COLO668 (cell line): Measurements from ENCODE around the gene CLIP2.
"Not testable (repeated sequence)": the region's sequence is repeated elsewhere in the genome, so short reads cannot be mapped to it uniquely, and the experiment has no call there.

Source experiments
- DNase-seq: peaks from one replicate; lab custom pipeline; 2025; ENCODE audit not compliant: unreplicated experiment; lab: John Stamatoyannopoulos, UW

The CLIP2 gene

DNA sequence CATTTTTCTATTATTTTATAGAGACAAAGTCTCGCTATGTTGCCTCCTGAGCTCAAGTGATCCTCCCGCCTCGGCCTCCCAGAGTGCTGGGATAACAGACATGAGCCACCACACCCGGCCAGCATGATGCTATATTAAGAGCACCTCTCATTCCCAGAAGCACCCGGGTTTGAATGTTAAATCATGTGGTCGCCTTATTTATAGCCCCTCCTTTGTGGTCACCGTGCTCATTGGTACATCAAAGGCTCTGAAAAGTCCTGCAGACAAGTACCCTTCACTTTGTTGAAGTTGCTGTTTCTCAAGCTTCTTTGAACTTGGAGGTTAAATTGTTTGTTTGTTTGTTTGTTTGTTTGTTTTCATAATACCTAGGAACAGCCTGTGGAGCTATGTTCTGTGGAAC, 40.0 kb downstream of the CLIP2 start:
- DNase-seq: no peak

DNA sequence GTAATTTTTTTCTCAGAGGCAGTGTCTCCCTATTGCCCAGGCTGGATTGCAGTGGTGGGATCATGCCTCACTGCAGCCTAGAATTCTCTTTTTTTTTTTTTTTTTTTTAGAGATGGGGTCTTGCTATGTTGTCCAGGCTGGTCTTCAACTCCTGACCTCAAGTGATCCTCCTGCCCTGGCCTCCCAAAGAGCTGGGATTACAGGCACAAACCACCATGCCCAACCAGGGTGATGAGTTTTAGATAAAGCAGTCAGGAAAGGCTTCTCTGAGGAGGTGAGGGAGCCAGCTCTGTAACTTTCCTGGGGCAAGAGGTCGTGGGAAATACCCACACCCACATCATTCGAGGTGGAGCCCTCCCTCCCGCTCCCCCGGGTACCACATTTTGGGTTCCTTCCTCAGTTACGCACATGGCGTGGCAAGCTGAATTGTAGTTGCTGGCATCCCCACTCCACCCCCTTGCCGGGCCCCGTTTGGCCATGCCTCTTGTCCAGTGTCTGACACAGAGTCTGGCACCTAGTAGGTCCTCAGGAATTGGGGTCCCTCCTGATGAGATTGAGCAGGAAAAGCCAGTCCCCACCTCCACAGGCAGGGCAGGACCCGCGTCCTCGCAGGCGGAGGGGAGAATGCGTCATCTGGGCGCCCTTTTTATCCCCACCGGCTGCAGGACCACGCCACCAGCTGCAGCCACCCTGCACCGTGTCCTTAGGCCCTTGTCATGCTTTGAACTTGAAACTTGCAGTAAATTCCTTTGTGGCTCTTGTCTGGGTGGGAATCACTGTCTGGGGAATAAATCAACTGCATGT, 43.4 kb downstream of the CLIP2 start:
- no peak for DNase-seq

DNA sequence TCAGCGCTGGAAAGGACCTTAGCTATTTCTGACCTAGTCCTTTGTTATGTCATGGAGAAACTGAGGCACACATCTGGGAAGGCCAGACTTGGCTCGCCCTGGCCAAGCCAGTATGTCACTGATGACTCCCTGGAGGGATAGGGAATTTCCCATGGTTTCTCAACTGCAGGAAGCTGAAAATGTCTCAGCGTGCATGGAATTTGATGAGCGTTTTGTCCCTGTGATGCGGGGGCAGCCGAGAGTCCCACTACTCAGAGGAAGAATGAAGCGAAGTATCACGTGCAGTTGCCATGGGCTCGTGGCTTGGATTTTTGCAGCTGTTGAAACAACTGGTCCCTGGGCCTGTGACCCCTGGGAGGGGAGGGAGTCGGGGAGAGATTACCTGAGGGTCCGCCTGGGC, 44.8 kb downstream of the CLIP2 start:
- no peak for DNase-seq

DNA sequence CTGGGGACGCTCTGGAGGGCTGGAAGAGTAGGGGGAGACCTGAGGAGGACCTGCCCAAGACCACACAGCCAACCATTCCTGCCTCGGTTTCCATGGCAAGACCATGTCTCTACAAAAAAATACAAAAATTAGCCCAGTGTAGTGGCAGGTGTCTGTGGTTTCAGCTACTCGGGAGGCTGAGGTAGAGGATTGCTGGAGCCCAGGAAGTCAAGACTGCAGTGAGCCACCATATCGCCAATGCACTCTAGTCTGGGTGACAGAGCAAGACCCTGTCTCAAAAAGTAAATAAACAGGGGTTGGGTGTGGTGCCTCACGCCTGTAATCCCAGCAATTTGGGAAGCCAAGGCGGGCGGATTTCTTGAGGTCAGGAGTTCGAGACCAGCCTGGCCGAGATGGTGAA, 48.7 kb downstream of the CLIP2 start:
- no peak for DNase-seq

DNA sequence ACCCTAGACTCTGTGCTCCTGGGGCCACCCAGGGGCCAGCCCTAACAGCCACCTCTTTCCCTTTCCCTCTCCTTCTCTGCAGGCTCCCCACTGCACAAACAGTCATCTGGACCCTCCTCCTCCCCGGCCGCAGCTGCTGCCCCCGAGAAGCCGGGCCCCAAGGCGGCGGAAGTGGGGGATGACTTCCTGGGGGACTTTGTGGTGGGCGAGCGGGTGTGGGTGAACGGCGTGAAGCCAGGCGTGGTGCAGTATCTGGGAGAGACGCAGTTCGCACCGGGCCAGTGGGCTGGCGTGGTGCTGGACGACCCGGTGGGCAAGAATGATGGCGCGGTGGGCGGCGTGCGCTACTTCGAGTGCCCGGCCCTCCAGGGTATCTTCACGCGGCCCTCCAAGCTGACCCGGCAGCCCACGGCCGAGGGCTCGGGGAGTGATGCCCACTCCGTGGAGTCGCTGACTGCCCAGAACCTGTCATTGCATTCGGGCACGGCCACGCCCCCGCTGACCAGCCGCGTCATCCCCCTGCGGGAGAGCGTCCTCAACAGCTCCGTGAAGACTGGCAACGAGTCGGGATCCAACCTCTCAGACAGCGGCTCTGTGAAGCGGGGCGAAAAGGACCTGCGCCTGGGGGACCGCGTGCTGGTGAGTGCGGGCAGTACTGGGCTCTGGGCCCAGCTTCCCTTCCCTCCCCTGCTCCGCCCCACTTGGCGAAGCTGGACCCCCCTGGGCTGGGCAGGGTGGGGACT, 49.3 kb downstream of the CLIP2 start:
- no peak for DNase-seq

DNA sequence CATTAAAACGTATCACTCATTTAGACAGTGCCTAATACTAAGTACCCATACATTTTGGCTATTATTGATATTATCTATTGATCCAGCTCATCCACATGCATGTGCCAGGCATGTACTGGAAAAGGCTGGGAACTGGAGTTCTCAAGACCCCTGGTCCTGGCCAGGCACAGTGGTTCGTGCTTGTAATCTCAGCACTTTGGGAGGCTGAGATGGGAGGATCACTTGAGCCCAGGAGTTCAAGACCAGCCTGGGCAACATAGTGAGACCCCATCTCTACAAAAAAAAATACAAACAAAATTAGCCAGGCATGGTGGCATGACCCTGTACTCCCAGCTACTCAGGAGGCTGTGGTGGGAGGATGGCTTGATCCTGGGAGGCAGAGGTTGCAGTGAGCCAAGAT, 50.4 kb downstream of the CLIP2 start:
- DNase-seq: not testable (repeated sequence)

DNA sequence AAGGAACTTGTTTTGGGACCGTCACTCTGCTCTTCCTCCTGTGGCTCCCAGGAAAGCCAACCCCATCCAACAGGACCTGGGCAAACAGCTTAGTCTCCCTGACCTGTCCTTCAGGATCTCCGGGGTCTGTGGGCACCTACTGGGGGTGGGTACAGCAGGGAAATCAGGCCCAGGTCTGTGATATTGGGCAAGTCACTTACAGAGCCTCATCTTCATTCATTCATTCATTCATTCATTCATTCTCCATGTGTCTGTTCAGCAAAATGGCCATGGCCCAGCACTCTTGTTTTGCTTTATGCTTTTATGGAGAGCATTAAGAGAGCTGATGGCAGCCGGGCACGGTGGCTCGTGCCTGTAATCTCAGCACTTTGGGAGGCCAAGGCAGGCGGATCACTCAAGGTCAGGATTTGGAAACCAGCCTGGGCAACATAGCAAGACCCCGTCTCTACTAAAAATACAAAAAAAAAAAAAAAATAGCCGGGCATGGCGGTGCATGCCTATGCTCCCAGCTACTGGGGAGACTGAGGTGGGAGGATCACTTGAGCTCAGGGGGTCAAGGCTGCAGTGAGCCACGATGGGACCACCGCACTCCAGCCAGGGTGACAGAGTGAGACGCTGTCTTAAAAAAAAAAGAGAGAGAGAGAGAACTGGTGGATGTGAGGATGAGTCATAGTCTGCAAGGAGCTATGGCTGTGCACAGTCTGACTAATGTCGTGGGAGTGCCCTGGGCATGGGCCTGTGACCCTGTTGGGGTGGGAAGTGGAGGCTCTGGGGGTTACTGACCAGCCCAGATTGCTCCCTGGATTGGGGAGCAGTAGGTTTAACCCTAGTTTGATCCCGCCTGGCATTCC, 54.3 kb downstream of the CLIP2 start:
- no peak for DNase-seq

DNA sequence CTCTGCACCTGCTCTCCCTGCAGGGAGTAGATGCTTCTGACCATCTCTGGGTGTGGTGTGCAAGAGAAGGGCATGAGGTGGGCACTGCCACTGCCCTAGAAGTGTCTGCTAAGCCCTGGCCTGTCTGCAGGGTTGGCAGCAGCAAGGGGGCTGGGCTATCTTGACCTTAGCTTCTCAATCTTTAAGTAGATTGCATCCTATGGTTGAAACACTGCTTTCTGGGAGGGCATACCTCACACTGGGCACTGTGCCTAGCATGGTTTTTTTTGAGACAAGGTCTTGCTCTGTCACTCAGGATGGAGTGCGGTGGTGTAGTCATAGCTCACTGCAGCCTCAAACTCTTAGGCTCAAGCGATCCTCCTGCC, 54.9 kb downstream of the CLIP2 start:
- no peak for DNase-seq

DNA sequence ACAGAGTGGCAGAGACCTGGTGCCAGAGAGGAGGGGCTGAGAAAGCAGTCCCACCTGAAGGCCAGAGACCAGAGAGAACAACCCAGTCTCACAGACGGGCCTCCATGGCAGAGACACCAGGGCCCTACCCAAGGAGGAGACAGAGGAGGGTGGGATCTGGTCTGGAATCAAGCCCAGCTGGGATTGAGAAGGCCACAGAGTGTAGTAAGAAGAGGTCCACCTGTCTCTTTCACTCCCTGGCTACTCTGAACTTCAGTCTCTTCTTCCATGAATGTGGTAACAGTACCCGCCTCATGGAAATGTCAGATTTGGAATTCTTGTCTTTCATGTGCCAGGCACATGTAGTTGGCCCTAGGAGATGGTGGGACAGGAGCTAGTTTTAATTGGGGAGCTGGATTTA, 55.6 kb downstream of the CLIP2 start:
- no peak for DNase-seq

DNA sequence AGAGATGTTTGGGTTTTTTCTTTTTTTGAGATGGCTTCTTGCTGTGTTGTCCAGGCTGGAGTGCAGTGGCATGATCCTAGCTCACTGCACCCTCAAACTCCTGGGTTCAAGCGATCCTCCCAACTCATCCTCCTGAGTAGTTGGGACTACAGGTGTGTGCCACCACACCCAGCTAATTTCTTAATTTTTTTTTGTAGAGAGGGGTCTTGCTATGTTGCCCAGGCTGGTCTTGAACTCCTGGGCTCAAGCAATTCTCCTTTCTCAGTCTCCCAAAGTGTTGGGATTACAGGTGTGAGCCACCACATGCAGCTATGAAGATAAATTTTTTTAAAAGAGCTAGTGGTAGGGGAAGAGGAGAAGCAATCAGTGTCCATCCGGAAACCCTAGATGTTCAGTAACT, 56.8 kb downstream of the CLIP2 start:
- DNase-seq: no peak

DNA sequence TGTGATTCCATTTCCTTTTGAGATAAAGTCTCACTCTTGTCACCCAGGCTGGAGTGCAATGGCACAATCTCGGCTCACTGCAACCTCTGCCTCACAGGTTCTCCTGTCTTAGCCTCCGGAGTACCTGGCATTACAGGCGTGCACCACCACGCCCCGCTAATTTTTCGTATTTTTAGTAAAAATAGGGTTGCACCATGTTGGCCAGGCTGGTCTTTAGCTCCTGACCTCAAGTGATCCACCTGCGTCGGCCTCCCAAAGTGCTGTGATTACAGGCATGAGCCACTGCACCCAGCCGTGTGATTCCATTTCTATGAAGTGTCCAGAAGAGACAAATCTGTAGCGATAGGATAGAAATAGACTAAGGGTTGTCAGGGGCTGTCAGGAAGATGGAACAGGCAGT, 60.4 kb downstream of the CLIP2 start:
- DNase-seq: no peak

DNA sequence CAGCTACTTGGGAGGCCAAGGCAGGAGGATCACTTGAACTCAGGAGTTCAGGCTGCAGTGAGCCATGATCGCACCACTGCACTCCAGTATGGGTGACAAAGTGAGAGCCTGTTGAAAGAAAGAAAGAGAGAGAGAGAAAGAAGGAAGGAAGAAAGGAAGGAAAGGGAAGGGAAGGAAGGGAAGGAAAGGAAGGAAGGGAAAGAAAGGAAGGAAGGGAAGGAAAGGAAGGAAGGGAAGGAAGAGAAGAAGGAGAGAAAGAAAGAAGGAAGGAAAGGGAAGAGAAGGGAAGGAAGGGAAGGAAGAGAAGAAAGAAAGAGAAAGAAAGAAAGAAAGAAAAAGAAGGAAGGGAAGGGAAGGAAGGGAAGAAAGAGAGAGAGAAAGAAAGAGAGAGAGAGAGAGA, 61.5 kb downstream of the CLIP2 start:
- no peak for DNase-seq

DNA sequence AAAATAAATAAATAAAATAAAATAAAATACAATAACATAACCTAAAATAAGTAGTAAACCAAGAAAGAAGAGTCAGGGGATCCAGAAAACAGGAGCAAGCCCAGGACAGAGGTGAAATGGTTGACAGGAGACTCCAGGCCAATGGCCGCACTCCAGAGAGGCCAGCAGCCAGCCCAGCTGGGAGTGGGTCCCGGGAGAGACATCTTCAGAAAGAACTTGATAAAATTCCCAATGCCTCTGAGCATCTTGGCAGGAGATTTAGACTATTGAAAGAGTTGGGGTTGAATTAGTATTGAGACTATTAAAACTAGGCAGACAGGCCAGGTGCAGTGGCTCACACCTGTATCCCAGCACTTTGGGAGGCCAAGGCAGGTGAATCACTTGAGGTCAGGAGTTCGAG, 62.6 kb downstream of the CLIP2 start:
- DNase-seq: no peak

DNA sequence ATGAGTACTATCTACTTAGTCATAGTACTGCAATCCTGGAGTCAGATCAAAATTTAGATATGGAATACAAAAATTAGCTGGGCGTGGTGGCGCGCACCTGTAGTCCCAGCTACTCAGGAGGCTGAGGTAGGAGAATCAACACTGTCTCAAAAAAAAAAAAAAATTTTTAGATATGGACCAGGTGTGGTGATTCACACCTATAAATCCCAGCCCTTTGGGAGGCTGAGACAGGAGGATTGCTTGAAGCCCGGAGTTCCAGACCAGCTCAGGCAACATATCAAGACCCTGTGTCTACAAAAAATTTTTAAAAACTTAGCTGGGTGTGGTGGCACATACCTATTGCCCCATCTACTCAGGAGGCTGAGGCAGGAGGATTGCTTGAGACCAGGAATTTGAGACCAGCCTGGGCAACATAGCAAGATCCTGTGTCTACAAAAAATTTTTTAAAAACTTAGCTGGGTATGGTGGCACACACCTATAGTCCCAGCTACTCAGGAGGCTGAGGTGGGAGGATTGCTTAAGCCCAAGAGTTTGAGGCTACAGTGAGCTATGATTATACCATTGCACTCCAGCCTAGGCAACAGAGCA, 63.4 kb downstream of the CLIP2 start:
- not testable (repeated sequence) for DNase-seq

DNA sequence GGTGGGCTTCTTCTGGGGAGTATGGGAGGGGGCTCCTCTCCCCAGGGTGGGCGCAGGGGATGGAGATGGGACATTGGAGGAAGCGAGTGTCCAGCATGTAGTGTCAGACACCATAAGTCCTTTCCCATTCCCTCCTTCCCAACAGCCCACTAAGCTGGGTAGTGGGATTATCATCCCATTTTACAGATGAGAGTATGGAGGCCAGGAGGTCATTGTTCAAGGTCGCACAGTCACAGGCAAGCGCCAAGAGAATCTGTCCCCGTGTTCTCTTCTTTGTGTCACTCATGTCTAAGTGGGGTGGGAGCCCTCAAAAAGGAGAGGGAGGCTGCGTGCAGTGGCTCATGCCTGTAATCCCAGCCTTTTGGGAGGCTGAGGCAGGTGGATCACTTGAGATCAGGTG, 64.8 kb downstream of the CLIP2 start:
- DNase-seq: no peak

DNA sequence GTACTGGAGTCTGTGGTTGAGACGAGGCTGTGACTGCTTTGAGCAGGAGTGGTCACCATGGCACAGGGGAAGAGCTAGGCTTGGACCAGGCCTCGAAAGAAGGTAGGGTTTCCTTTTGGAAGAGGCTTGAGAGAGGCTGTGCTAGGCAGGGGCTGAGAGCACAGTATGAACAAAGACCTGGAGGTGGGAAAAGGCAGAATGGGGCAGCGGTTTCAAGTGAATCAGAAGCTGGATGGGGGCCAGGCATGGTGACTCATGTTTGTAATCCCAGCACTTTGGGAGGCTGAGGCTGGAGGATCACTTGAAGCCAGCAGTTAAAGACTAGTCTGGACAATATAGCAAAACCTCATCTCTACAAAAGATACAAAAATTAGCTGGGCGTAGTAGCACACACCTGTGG, 65.9 kb downstream of the CLIP2 start:
- DNase-seq: peak; percentile 3

DNA sequence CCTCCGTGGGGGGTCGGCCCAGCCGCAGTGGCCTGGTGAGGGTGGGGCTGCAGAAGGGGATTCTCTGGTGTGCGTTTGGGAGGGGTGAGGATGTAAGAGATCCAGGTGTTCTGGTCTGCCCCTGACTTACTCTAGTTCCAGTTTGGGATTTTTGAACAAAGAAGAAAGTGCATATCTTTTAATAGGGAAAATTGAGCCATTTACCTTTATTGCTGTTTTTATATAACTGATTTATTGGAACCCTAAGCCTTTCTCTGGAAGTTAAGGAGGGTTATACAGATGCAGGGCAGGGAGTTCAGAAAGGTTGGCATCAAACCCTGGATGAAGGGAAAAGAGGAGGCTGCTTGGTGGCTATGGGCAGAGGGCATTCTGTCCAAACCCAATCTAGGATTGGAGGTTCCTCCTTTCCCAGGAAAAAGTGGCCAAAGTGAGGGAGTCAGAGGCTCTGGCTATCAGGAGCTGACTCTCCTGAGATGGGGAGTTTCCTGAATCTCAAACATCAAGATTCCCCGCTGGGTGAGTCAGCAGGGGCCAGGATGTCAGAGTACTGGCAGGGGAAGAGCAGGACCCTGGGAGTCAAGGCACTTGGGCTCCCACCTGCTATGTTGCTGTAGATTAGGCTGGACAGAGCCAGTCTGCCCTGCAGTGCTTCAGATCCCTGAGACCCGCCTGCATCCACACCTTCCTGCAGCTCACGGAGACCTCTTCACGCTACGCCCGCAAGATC, 67.5 kb downstream of the CLIP2 start:
- DNase-seq: no peak

DNA sequence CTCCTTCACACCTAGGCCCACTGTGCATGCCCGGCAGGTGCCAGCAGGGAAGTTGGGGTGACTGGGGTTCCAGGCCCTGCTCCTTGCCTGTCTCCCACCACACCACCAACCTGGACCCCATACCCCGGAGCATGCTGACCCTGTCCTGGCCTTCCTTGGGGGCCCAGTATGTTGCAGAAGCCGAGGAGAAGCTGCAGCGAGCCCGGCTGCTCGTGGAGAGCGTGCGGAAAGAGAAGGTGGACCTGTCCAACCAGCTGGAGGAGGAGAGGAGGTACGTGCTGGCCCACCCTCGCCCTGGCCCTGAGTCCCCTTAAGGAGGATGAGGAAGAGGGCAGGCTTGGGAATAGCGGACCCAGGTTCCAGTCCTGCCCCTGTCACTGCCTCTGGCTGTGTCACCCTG, 70.8 kb downstream of the CLIP2 start:
- DNase-seq: no peak

DNA sequence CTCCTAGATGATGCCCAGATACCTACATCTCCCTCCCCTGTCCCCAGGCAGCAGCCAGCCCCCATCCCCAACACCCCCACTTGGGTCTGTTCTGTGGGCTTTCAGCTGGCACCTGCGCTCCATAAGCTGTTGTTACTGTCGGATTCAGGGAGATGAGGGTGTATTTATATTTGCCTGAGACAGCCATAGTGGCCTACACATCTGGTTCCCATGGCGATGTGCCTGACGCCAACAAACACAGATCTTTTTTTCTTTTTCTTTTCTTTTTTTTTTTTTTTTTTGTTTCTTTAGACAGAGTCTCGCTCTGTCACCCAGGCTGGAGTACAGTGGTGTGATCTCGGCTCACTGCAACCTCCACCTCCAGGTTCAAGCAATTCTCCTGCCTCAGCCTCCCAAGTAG, 73.1 kb downstream of the CLIP2 start:
- DNase-seq: no peak

DNA sequence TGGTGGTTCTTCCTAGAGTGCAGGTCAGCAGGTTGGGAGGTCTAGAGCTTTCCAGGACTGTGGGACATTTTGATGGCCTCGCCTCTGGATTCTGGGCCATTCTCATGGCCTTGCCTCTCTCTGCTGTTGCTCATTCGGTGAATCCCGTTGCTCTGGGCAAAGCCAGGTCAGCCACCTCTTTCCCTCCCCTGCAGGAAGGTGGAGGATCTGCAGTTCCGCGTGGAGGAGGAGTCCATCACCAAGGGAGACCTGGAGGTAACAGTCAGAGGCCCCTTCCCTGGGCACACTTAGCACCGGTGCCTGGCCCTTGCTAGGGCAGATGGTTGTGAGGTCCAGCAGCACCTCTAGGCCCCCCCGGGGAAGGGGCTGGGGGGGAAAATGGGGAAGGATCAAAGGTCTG, 74.9 kb downstream of the CLIP2 start:
- no peak for DNase-seq
